Dermis microvascular lymphatic vessel endothelial cell (primary cell): ENCODE data around the gene OR6P1. TPM values are rescaled to one million over a fixed set of nuclear protein-coding genes. Genes with fewer than 3 reads are reported as not detected.

Source experiments
- DNase-seq, 2 donors: peaks; one replicate each; pipeline versions ENCODE4 v3.0.0 to v3.0.0-alpha.2; 2010; ENCODE audit warnings: low read depth in 2 of 2
- total RNA-seq: library from RNA; depleted of rRNA; stranded (reverse); fragments of >200 nt; gene quantifications from 2 replicates; pipeline ENCODE4 v1.2.1, GENCODE V29; 2014

OR6P1 gene
- total RNA-seq: not detected in 2 replicates

- no peak for DNase-seq
These were observed at the start of gene OR6P1 for GRCh38 chr1:158570480-158570879. OR6P1 (minus strand) TSS chr1:158570580; CDS start chr1:158563604, 6,976 bp downstream.

GRCh38 chr1:158613764-158614163 is 43.4 kb upstream of the OR6P1 start:
- DNase-seq: no peak

- no peak for DNase-seq
These were observed 41.5 kb upstream of the OR6P1 start for GRCh38 chr1:158611916-158612315.

GRCh38 chr1:158607296-158607695 is 36.9 kb upstream of the OR6P1 start:
- DNase-seq: no peak

GRCh38 chr1:158604968-158605367 is 34.6 kb upstream of the OR6P1 start, which contains the start of gene OR10Z1:
OR10Z1 (plus strand) TSS chr1:158605268; CDS start chr1:158606439, 1,171 bp downstream.
- DNase-seq: no peak

GRCh38 chr1:158600735-158601134 is 30.4 kb upstream of the OR6P1 start:
- DNase-seq: no peak

GRCh38 chr1:158586942-158587341 is 16.6 kb upstream of the OR6P1 start:
- DNase-seq: no peak

- no peak for DNase-seq
These were observed 13.6 kb upstream of the OR6P1 start for GRCh38 chr1:158583962-158584361.

GRCh38 chr1:158579733-158580132 is 9.4 kb upstream of the OR6P1 start, which contains the start of gene OR10X1:
OR10X1 (minus strand) TSS chr1:158579899; CDS start chr1:158579899, 0 bp downstream.
- DNase-seq: no peak

GRCh38 chr1:158577561-158577960 is 7.2 kb upstream of the OR6P1 start:
- no peak for DNase-seq

GRCh38 chr1:158572226-158572625 is 1.8 kb upstream of the OR6P1 start:
- no peak for DNase-seq

GRCh38 chr1:158564608-158565007 is 5.8 kb downstream of the OR6P1 start:
- no peak for DNase-seq

GRCh38 chr1:158563853-158564252 is 6.5 kb downstream of the OR6P1 start:
- DNase-seq: no peak

GRCh38 chr1:158559696-158560095 is 10.7 kb downstream of the OR6P1 start:
- DNase-seq: no peak

GRCh38 chr1:158554352-158554751 is 16.0 kb downstream of the OR6P1 start, which contains the start of gene OR6Y1:
OR6Y1 (minus strand) TSS chr1:158554405; CDS start chr1:158548105, 6,300 bp downstream.
- no peak for DNase-seq

- peak; percentile 8 to 12 for DNase-seq
These were observed 18.1 kb downstream of the OR6P1 start for GRCh38 chr1:158552296-158552695.

- DNase-seq: no peak
These were observed 22.8 kb downstream of the OR6P1 start for GRCh38 chr1:158547533-158547932.

- no peak for DNase-seq
These were observed 32.8 kb downstream of the OR6P1 start for GRCh38 chr1:158537609-158538008.

GRCh38 chr1:158534496-158534895 is 35.9 kb downstream of the OR6P1 start:
- no peak for DNase-seq

GRCh38 chr1:158527190-158527815 is 43.1 kb downstream of the OR6P1 start:
- peak; percentile 36 to 55 for DNase-seq

- DNase-seq: no peak
These were observed 48.7 kb downstream of the OR6P1 start for GRCh38 chr1:158521666-158522058.

- no peak for DNase-seq
These were observed 49.3 kb downstream of the OR6P1 start for GRCh38 chr1:158520955-158521665.

- no peak for DNase-seq
These were observed 50.4 kb downstream of the OR6P1 start for GRCh38 chr1:158520021-158520420.
